PC-9 (cell line): ENCODE data around the gene DTNBP1. TPM values are rescaled to one million over a fixed set of nuclear protein-coding genes. Genes with fewer than 3 reads are reported as not detected.

Experiments
- BruUV-seq: library from RNA; stranded (reverse); fragments of 400-500 nt; replicated peaks from 2 replicates; lab custom pipeline; 2021; lab: Mats Ljungman, UMichigan
- CTCF ChIA-PET: fragments of 300-600 bp; sonication (Branson Sonifier 250); formaldehyde crosslinking; loops from one replicate; lab custom pipeline; 2022; ENCODE audit warnings: antibody characterized with exemption; lab: Charles Lee
- POLR2A ChIA-PET: fragments of 300-600 bp; sonication (Branson Sonifier 250); formaldehyde crosslinking; loops from one replicate; lab custom pipeline; 2022; ENCODE audit warnings: antibody characterized with exemption; ENCODE audit not compliant: unreplicated experiment; lab: Charles Lee
- DNase-seq, 2 experiments: peaks; one replicate each; pipeline versions ENCODE4 v3.0.0 to v3.0.0-alpha.2; 2015 to 2022; ENCODE audit warnings: mixed read lengths in 1 of 2
- H2AFZ ChIP-seq: fragments of 200-600 bp; sonication (generic); 2 replicates; pipeline ENCODE4 v1.8.1; 2017; ENCODE audit warnings: antibody characterized with exemption
- H3F3A ChIP-seq: fragments of 200-600 bp; sonication (generic); 2 replicates; pipeline ENCODE4 v1.8.1; 2017; ENCODE audit warnings: antibody characterized with exemption, mild to moderate bottlenecking, low read depth; ENCODE audit not compliant: insufficient read depth
- H3K27ac ChIP-seq: fragments of 200-600 bp; sonication (generic); 2 replicates; pipeline ENCODE4 v1.6.1; 2016; ENCODE audit warnings: mixed run types
- H3K27me3 ChIP-seq: fragments of 200-600 bp; sonication (generic); 2 replicates; pipeline ENCODE4 v1.6.1; 2016; ENCODE audit warnings: low read depth, mixed run types; ENCODE audit not compliant: insufficient read depth
- H3K36me3 ChIP-seq: fragments of 200-600 bp; sonication (generic); 2 replicates; pipeline ENCODE4 v1.6.1; 2016; ENCODE audit warnings: low read depth, mixed run types
- H3K4me1 ChIP-seq: fragments of 200-600 bp; sonication (generic); replicated peaks from 2 replicates; pipeline ENCODE4 v1.6.1; 2016; ENCODE audit warnings: mixed run types; ENCODE audit not compliant: insufficient read depth
- H3K4me2 ChIP-seq: fragments of 200-600 bp; sonication (generic); 2 replicates; pipeline ENCODE4 v1.6.1; 2017; ENCODE audit warnings: mixed run types
- H3K4me3 ChIP-seq: fragments of 200-600 bp; sonication (generic); 2 replicates; pipeline ENCODE4 v1.6.1; 2016; ENCODE audit warnings: mixed run types
- H3K79me2 ChIP-seq: fragments of 200-600 bp; sonication (generic); 2 replicates; pipeline ENCODE4 v1.6.1; 2017; ENCODE audit warnings: low read depth, mixed run types
- H3K9me2 ChIP-seq: fragments of 200-600 bp; sonication (generic); 2 replicates; pipeline ENCODE4 v1.8.1; 2017; ENCODE audit warnings: mild to moderate bottlenecking; ENCODE audit not compliant: insufficient read depth
- H3K9me3 ChIP-seq: fragments of 200-600 bp; sonication (generic); 2 replicates; pipeline ENCODE4 v1.8.1; 2016; ENCODE audit warnings: low read depth; ENCODE audit not compliant: insufficient read depth
- H4K20me1 ChIP-seq: fragments of 200-600 bp; sonication (generic); 2 replicates; pipeline ENCODE4 v1.8.1; 2017; ENCODE audit not compliant: insufficient read depth
- CTCF ChIP-seq: fragments of 200-600 bp; sonication (generic); conservative IDR thresholded peaks from 2 replicates; pipeline ENCODE4 v1.6.1; 2017; ENCODE audit warnings: mixed run types, antibody characterized with exemption, mild to moderate bottlenecking, moderate library complexity
- EZH2 ChIP-seq: fragments of 200-600 bp; sonication (generic); IDR thresholded peaks from 2 replicates; pipeline ENCODE4 v1.8.0; 2017; ENCODE audit warnings: antibody characterized with exemption, low read depth
- intact Hi-C: fragments of 100-400 bp; cut with micrococcal nuclease; formaldehyde crosslinking; loops from one replicate; pipeline ENCODE4 v1.10.0; 2022; ENCODE audit not compliant: unreplicated experiment
- total RNA-seq: library from RNA; stranded (reverse); gene quantifications from 2 replicates; pipeline ENCODE4 v1.2.3, GENCODE V29; 2021

The DTNBP1 gene
- total RNA-seq, 1 experiment from 2014 or later = 9.1 TPM

DNA sequence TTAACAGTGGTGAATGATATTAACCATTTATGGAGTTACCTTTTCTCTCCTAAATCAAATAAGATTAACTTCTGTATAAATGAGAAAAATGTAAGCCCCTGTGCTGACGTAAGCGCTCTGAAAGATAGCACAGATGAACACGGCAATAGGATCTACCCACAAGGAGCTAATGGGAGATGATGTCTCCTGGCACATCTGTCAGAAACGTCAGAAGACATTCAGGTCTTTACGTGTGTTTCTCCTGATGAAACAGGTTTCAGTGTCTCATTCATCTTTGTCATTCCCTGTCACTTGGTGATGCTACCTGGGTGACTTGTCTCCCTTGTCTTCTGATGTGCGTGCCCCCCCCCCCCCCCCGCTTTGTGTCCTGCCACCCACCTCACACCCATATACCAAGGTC, 189.7 kb downstream of the DTNBP1 start:
- H3K79me2 ChIP-seq = no peaks in the 10 kb centered on the region
- no peaks in the 10 kb centered on the region; the same call in 1 of the 2 replicates for H3F3A ChIP-seq
- BruUV-seq = no TSS peak
- intact Hi-C loops = no loop called here
- H3K4me3 ChIP-seq = no peak overlapping the region
- H4K20me1 ChIP-seq = no peaks in the 10 kb centered on the region; the same call in none of the 2 replicates
- ChIA-PET POLR2A (interaction anchor here (0.7 kb wide), 1 partner anchor 192 kb away, joined by 7 read pairs; no protein-coding TSS in a partner anchor), CTCF (no interaction called here)
- 0 out of 2 replicates have a peak, but pooled peaks cover 3% of the 10 kb centered on the region for H3K4me1 ChIP-seq
- no peaks in the 10 kb centered on the region for H3K36me3 ChIP-seq
- no peak overlapping the region for H3K4me2 ChIP-seq
- no peak for DNase-seq
- TF ChIP-seq EZH2 = no peak
- TF ChIP-seq CTCF = no peak
- no peaks in the 10 kb centered on the region for H3K27me3 ChIP-seq
- H2AFZ ChIP-seq = no peak overlapping the region
- no peak overlapping the region for H3K27ac ChIP-seq
- no peaks in the 10 kb centered on the region for H3K9me3 ChIP-seq
- H3K9me2 ChIP-seq = no peaks in the 10 kb centered on the region
